HCT116 (cell line): Measurements from ENCODE around the gene DIS3L2. TPM values are rescaled to one million over a fixed set of nuclear protein-coding genes. Genes with fewer than 3 reads are reported as not detected.

Source experiments
- ATAC-seq: fragments of 200-7000 bp; cut with Tn5 transposase; 2 replicates; pipeline ENCODE4 v1.9.1; 2020; ENCODE audit warnings: mild to moderate bottlenecking, moderate library complexity
- BruUV-seq: library from RNA; stranded (reverse); fragments of 400-500 nt; replicated peaks from 2 replicates; lab custom pipeline; 2021; lab: Mats Ljungman, UMichigan
- CTCF ChIA-PET: fragments of 300-600 bp; sonication (Branson Sonifier 250); formaldehyde crosslinking; loops from one replicate; lab custom pipeline; 2021; ENCODE audit warnings: antibody characterized with exemption; lab: Charles Lee
- POLR2A ChIA-PET: fragments of 300-600, 350-600 bp; sonication (Branson Sonifier 250); formaldehyde crosslinking; loops from one replicate; lab custom pipeline; 2021; ENCODE audit warnings: antibody characterized with exemption; lab: Charles Lee
- RAD21 ChIA-PET, 2 experiments: fragments of 300-600 bp; sonication (Branson Sonifier 250); formaldehyde crosslinking; loops; one replicate each; lab custom pipeline; 2023; ENCODE audit warnings: low total read pairs in 2 of 2; ENCODE audit not compliant: uncharacterized antibody in 2 of 2, unreplicated experiment in 2 of 2, low non-redundant PET in 1 of 2; lab: Charles Lee
- DNase-seq: peaks from one replicate; pipeline ENCODE4 v3.0.0-alpha.2; 2010; ENCODE audit warnings: low read depth, low spot score
- H2AFZ ChIP-seq: fragments of 200-600 bp; shearing (Covaris generic), sonication (generic); 2 replicates; pipeline ENCODE4 v1.6.1; 2017; ENCODE audit warnings: low read depth, mixed run types, mixed read lengths, antibody characterized with exemption, low read length; ENCODE audit not compliant: poor library complexity, severe bottlenecking
- H3K27ac ChIP-seq: 2 replicates; pipeline ENCODE4 v1.5.1; 2012; ENCODE audit warnings: low read depth, low read length
- H3K27me3 ChIP-seq: fragments of 200-600 bp; sonication (generic); 2 replicates; pipeline ENCODE4 v1.6.1; 2016; ENCODE audit warnings: mixed run types, low read length, mixed read lengths; ENCODE audit not compliant: insufficient read depth
- H3K36me3 ChIP-seq, 2 experiments: fragments of 200-500 bp in 1 of 2; fragments of 200-600 bp in 1 of 2; sonication (Bioruptor generic) in 1 of 2; sonication (generic) in 1 of 2; 2 replicates each; pipeline versions ENCODE4 v1.5.1 to v1.6.1; 2014 to 2016; ENCODE audit warnings: low read length in 2 of 2, inconsistent platforms in 1 of 2, mixed read lengths in 1 of 2, mixed run types in 1 of 2; ENCODE audit not compliant: insufficient read depth in 2 of 2, control insufficient read depth in 1 of 2
- H3K4me1 ChIP-seq, 2 experiments: fragments of 200-600 bp in 1 of 2; sonication (generic) in 1 of 2; 2 replicates each; pipeline versions ENCODE4 v1.5.1 to v1.6.1; 2012 to 2017; ENCODE audit warnings: low read length in 2 of 2, inconsistent platforms in 1 of 2, mild to moderate bottlenecking in 1 of 2, mixed read lengths in 1 of 2, mixed run types in 1 of 2, moderate library complexity in 1 of 2; ENCODE audit not compliant: insufficient read depth in 2 of 2, control insufficient read depth in 1 of 2
- H3K4me2 ChIP-seq: fragments of 200-600 bp; sonication (generic); 2 replicates; pipeline ENCODE4 v1.6.1; 2017; ENCODE audit warnings: mixed run types, low read length, mixed read lengths
- H3K4me3 ChIP-seq, 2 experiments: fragments of 200-600 bp in 1 of 2; sonication (generic) in 1 of 2; replicated peaks in 1 of 2; 2 replicates each; pipeline ENCODE4 v1.5.1; 2011 to 2016; ENCODE audit warnings: low read length in 2 of 2, control low read depth in 1 of 2, low read depth in 1 of 2, mild to moderate bottlenecking in 1 of 2, mixed read lengths in 1 of 2, mixed run types in 1 of 2
- H3K79me2 ChIP-seq: fragments of 200-600 bp; sonication (generic); 2 replicates; pipeline ENCODE4 v1.6.1; 2017; ENCODE audit warnings: mild to moderate bottlenecking, mixed run types, low read length, moderate library complexity, mixed read lengths; ENCODE audit not compliant: insufficient read depth
- H3K9ac ChIP-seq: fragments of 200-600 bp; sonication (generic); 2 replicates; pipeline ENCODE4 v1.6.1; 2016; ENCODE audit warnings: low read length, mixed read lengths
- H3K9me2 ChIP-seq: fragments of 200-600 bp; sonication (generic), shearing (Covaris generic); 2 replicates; pipeline ENCODE4 v1.6.1; 2017; ENCODE audit warnings: mixed run types, mild to moderate bottlenecking, moderate library complexity; ENCODE audit not compliant: insufficient read depth
- H3K9me3 ChIP-seq, 2 experiments: fragments of 200-500 bp in 1 of 2; fragments of 200-600 bp in 1 of 2; sonication (Bioruptor generic) in 1 of 2; sonication (generic) in 1 of 2; 2 replicates each; pipeline ENCODE4 v1.6.1; 2014 to 2017; ENCODE audit warnings: low read length in 2 of 2, mixed read lengths in 2 of 2, inconsistent platforms in 1 of 2, low read depth in 1 of 2, mild to moderate bottlenecking in 1 of 2, mixed run types in 1 of 2, moderate library complexity in 1 of 2; ENCODE audit not compliant: control insufficient read depth in 1 of 2, insufficient read depth in 1 of 2
- H4K20me1 ChIP-seq: fragments of 200-600 bp; sonication (generic), shearing (Covaris generic); 2 replicates; pipeline ENCODE4 v1.6.1; 2017; ENCODE audit warnings: mixed run types, mild to moderate bottlenecking, moderate library complexity; ENCODE audit not compliant: insufficient read depth
- CBX3 ChIP-seq: IDR thresholded peaks from 2 replicates; pipeline ENCODE4 v1.6.1; 2012; ENCODE audit warnings: low read depth
- CEBPB ChIP-seq: IDR thresholded peaks from 2 replicates; pipeline ENCODE4 v1.6.1; 2012; ENCODE audit warnings: low read depth
- EGR1 ChIP-seq: IDR thresholded peaks from 2 replicates; pipeline ENCODE4 v1.6.1; 2012; ENCODE audit warnings: low read depth
- ELF1 ChIP-seq: IDR thresholded peaks from 2 replicates; pipeline ENCODE4 v1.6.1; 2012; ENCODE audit warnings: low read depth, borderline replicate concordance
- EZH2phosphoT487 ChIP-seq: fragments of 200-600 bp; IDR thresholded peaks from 2 replicates; pipeline ENCODE4 v1.6.1; 2018; ENCODE audit warnings: antibody characterized with exemption, borderline replicate concordance
- JUND ChIP-seq: IDR thresholded peaks from 2 replicates; pipeline ENCODE4 v1.6.1; 2012
- POLR2A ChIP-seq: IDR thresholded peaks from 2 replicates; pipeline ENCODE4 v1.7.0; 2011; ENCODE audit warnings: borderline replicate concordance; ENCODE audit not compliant: insufficient read depth, insufficient read length; ENCODE audit errors: extremely low read depth
- POLR2AphosphoS5 ChIP-seq: IDR thresholded peaks from 2 replicates; pipeline ENCODE4 v1.6.1; 2011; ENCODE audit warnings: mild to moderate bottlenecking, low read depth, low read length, moderate library complexity
- RAD21 ChIP-seq: IDR thresholded peaks from 2 replicates; pipeline ENCODE4 v1.6.1; 2012; ENCODE audit warnings: low read depth, mild to moderate bottlenecking
- SIN3A ChIP-seq: IDR thresholded peaks from 2 replicates; pipeline ENCODE4 v1.6.1; 2012; ENCODE audit warnings: low read depth
- SP1 ChIP-seq: IDR thresholded peaks from 2 replicates; pipeline ENCODE4 v1.6.1; 2012; ENCODE audit warnings: low read depth
- SRF ChIP-seq: IDR thresholded peaks from 2 replicates; pipeline ENCODE4 v1.6.1; 2012; ENCODE audit warnings: low read depth
- YY1 ChIP-seq: IDR thresholded peaks from 2 replicates; pipeline ENCODE4 v1.6.1; 2011; ENCODE audit warnings: low read length, low read depth, moderate library complexity, mild to moderate bottlenecking; ENCODE audit not compliant: insufficient replicate concordance; ENCODE audit errors: extremely low read depth
- ZFX ChIP-seq: fragments of 450-650 bp; IDR thresholded peaks from 2 replicates; pipeline ENCODE4 v1.6.1; 2017
- ZNF274 ChIP-seq: fragments of 200-500 bp; sonication (Bioruptor generic); IDR thresholded peaks from 2 replicates; pipeline ENCODE4 v1.6.1; 2014; ENCODE audit warnings: mild to moderate bottlenecking, low read depth, low read length, inconsistent platforms
- intact Hi-C: fragments of 100-400 bp; cut with micrococcal nuclease; formaldehyde crosslinking; loops from 2 replicates; pipeline ENCODE4 v1.10.0; 2022
- total RNA-seq: library from RNA; stranded (reverse); gene quantifications from one replicate; pipeline ENCODE4 v1.2.1, GENCODE V29; 2021; ENCODE audit not compliant: unreplicated experiment
- TF ChIP-seq, protein P1 (sequence below), 3 experiments: fragments of 200-600 bp in 1 of 3; sonication (generic) in 1 of 3; IDR thresholded peaks in 2 of 3; conservative IDR thresholded peaks in 1 of 3; 2 replicates each; pipeline ENCODE4 v1.5.1; 2012 to 2017; ENCODE audit warnings: low read depth in 2 of 3, low read length in 2 of 3, antibody characterized with exemption in 1 of 3, borderline replicate concordance in 1 of 3, control low read depth in 1 of 3, mild to moderate bottlenecking in 1 of 3, mixed read lengths in 1 of 3, mixed run types in 1 of 3, moderate library complexity in 1 of 3; ENCODE audit not compliant: insufficient read depth in 1 of 3
- TF ChIP-seq, protein P2 (sequence below): IDR thresholded peaks from 2 replicates; pipeline ENCODE4 v1.6.1; 2012
- TF ChIP-seq, protein P3 (sequence below): IDR thresholded peaks from 2 replicates; pipeline ENCODE4 v1.6.1; 2011; ENCODE audit warnings: mild to moderate bottlenecking, low read length, moderate library complexity; ENCODE audit not compliant: insufficient replicate concordance; ENCODE audit errors: extremely low read depth

Gene DIS3L2
- total RNA-seq, 1 experiment from 2014 or later = 42.5 TPM

DNA sequence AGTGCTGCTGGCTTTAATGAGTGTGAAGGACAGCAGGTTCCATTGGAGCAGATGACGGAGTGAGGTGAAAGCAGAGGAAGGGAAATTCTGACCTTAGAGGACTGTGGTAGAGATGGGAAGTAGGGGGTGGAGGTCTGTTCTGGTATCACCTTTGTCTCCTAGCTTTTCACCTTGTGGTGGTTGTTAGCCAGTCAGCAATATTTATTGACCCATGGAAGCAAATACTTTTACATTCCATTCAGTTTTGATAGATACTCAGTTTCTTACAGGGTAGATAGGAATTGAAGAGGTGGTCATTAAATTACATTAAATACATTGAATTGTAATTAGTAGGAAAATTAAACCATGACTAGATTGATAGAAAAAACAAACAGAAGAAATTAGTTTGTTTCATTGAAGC lies 180.1 kb downstream of the DIS3L2 start:
- Histone ChIP-seq H3K4me3 (no peak overlapping the region), H3K27me3 (no peaks in the 10 kb centered on the region), H3K27ac (no peak overlapping the region), H2AFZ (no peak overlapping the region), H3K36me3 (no peaks in the 10 kb centered on the region), H3K4me2 (no peak overlapping the region), H3K79me2 (no peaks in the 10 kb centered on the region), H3K9me3 (no peaks in the 10 kb centered on the region), H3K9me2 (no peaks in the 10 kb centered on the region), H3K4me1 (no peaks in the 10 kb centered on the region), H4K20me1 (no peaks in the 10 kb centered on the region), H3K9ac (no peak overlapping the region)
- intact Hi-C loops = no loop called here
- RAD21 ChIA-PET = interaction anchor here in 1 of 2 experiments (0.8 to 1.3 kb wide), 2 partner anchors 216 kb away, joined by 3 read pairs; no protein-coding TSS in a partner anchor
- DNase-seq = no peak
- CTCF ChIA-PET = interaction anchor here (0.8 to 3.3 kb wide), 6 partner anchors 30 to 290 kb away, joined by 3 to 22 read pairs (median 10); no protein-coding TSS in a partner anchor
- POLR2A ChIA-PET = no interaction called here
- TF ChIP-seq EZH2phosphoT487 = no peak
- no peak for TF ChIP-seq YY1
- TF ChIP-seq CBX3 = no peak
- BruUV-seq = no TSS peak
- ATAC-seq = no peak

DNA sequence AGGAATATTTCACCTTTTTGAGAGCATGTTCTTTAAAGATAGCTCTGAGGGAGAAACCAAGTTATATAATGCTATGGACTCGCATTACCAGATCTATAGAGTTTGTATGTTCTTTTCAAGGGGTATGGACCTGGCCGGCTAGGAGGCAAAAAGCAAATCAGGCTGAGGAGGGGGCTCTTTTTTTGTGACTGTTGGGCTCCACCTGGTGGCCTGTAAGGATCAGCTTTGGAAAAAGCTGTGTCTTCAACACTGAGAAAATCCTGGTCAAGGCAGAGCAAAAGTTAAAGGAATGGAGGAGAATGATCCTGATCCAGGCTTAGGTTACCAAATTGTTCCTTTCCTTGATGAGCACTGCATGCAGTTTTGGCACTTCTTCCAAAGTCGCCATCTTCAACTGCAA lies 180.5 kb downstream of the DIS3L2 start:
- H3K9me3 ChIP-seq = no peaks in the 10 kb centered on the region
- H3K79me2 ChIP-seq = no peaks in the 10 kb centered on the region
- intact Hi-C loops = loop anchor here (1.0 kb wide), 2 partner anchors 217 to 236 kb away; no protein-coding TSS in a partner anchor
- CTCF ChIA-PET = interaction anchor here (0.8 to 3.3 kb wide), 6 partner anchors 30 to 290 kb away, joined by 3 to 22 read pairs (median 10); no protein-coding TSS in a partner anchor
- peak; percentile 73 for ATAC-seq
- RAD21 ChIA-PET = interaction anchor here in 1 of 2 experiments (0.8 kb wide), 1 partner anchor 217 kb away, joined by 3 read pairs; no protein-coding TSS in a partner anchor
- POLR2A ChIA-PET = no interaction called here
- H3K9ac ChIP-seq = no peak overlapping the region
- H3K36me3 ChIP-seq = no peaks in the 10 kb centered on the region
- H2AFZ ChIP-seq = no peak overlapping the region
- H3K27me3 ChIP-seq = no peaks in the 10 kb centered on the region
- no peaks in the 10 kb centered on the region for H3K4me1 ChIP-seq
- peak; percentile 12 for DNase-seq
- H3K4me2 ChIP-seq = no peak overlapping the region
- no peaks in the 10 kb centered on the region for H4K20me1 ChIP-seq
- H3K4me3 ChIP-seq = no peak overlapping the region
- no peak overlapping the region for H3K27ac ChIP-seq
- TF ChIP-seq, protein P1, sequence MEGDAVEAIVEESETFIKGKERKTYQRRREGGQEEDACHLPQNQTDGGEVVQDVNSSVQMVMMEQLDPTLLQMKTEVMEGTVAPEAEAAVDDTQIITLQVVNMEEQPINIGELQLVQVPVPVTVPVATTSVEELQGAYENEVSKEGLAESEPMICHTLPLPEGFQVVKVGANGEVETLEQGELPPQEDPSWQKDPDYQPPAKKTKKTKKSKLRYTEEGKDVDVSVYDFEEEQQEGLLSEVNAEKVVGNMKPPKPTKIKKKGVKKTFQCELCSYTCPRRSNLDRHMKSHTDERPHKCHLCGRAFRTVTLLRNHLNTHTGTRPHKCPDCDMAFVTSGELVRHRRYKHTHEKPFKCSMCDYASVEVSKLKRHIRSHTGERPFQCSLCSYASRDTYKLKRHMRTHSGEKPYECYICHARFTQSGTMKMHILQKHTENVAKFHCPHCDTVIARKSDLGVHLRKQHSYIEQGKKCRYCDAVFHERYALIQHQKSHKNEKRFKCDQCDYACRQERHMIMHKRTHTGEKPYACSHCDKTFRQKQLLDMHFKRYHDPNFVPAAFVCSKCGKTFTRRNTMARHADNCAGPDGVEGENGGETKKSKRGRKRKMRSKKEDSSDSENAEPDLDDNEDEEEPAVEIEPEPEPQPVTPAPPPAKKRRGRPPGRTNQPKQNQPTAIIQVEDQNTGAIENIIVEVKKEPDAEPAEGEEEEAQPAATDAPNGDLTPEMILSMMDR (IDR thresholded peaks at IDR 0.05 in 2 of 3, conservative IDR thresholded peaks at IDR 0.05 in 1 of 3; ENCODE audit: borderline replicate concordance in 1 of 3, insufficient read depth in 1 of 3, low read depth in 2 of 3, low read length in 2 of 3) = peak; percentile 73 to 85 (median 81); a peak in 5 of 6 replicates
- TF ChIP-seq, protein P2, sequence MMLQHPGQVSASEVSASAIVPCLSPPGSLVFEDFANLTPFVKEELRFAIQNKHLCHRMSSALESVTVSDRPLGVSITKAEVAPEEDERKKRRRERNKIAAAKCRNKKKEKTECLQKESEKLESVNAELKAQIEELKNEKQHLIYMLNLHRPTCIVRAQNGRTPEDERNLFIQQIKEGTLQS = no peak
- TF ChIP-seq SP1 (no peak), ZNF274 (no peak), ELF1 (no peak), EGR1 (no peak), CEBPB (no peak), POLR2A (no peak), ZFX (no peak), RAD21 (peak; percentile 82), JUND (no peak), POLR2AphosphoS5 (no peak), SIN3A (no peak), SRF (no peak), YY1 (no peak)
- TF ChIP-seq, protein P3, sequence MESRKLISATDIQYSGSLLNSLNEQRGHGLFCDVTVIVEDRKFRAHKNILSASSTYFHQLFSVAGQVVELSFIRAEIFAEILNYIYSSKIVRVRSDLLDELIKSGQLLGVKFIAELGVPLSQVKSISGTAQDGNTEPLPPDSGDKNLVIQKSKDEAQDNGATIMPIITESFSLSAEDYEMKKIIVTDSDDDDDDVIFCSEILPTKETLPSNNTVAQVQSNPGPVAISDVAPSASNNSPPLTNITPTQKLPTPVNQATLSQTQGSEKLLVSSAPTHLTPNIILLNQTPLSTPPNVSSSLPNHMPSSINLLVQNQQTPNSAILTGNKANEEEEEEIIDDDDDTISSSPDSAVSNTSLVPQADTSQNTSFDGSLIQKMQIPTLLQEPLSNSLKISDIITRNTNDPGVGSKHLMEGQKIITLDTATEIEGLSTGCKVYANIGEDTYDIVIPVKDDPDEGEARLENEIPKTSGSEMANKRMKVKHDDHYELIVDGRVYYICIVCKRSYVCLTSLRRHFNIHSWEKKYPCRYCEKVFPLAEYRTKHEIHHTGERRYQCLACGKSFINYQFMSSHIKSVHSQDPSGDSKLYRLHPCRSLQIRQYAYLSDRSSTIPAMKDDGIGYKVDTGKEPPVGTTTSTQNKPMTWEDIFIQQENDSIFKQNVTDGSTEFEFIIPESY = no peak
- no peaks in the 10 kb centered on the region for H3K9me2 ChIP-seq
- BruUV-seq = no TSS peak
